A549 (cell line): ENCODE measurements around the gene ZNF536.

Source experiments
- CTCF ChIP-seq: fragments of >200 bp; sonication (Bioruptor Twin); formaldehyde crosslinking; IDR thresholded peaks from 3 replicates; pipeline ENCODE4 v1.5.1; 2016
- POLR2A ChIP-seq: IDR thresholded peaks from 2 replicates; pipeline ENCODE4 v1.6.1; 2012; ENCODE audit warnings: mild to moderate bottlenecking, low read length

GRCh38 chr19:30464162-30464561 lies 92.0 kb downstream of the ZNF536 start:
- TF ChIP-seq CTCF (no peak), POLR2A (no peak)
